HEK293 (cell line): Measurements from ENCODE around the gene TUBG2.

ENCODE experiments used
- GLI4 ChIP-seq: fragments of 450-650 bp; formaldehyde crosslinking; IDR thresholded peaks from 2 replicates; pipeline ENCODE4 v1.5.1; 2016; ENCODE audit warnings: missing biosample characterization, missing genetic modification characterization
- GLIS1 ChIP-seq: fragments of 450-650 bp; formaldehyde crosslinking; IDR thresholded peaks from 2 replicates; pipeline ENCODE4 v1.5.1; 2016; ENCODE audit warnings: missing biosample characterization, missing genetic modification characterization
- IKZF3 ChIP-seq: fragments of 450-650 bp; IDR thresholded peaks from 2 replicates; pipeline ENCODE4 v1.5.0; 2018; ENCODE audit warnings: missing biosample characterization, mild to moderate bottlenecking, missing genetic modification characterization, moderate library complexity
- KLF8 ChIP-seq: fragments of 450-650 bp; formaldehyde crosslinking; IDR thresholded peaks from 2 replicates; pipeline ENCODE4 v1.5.1; 2016; ENCODE audit warnings: missing biosample characterization, missing genetic modification characterization
- SCRT1 ChIP-seq: fragments of 450-650 bp; formaldehyde crosslinking; IDR thresholded peaks from 2 replicates; pipeline ENCODE4 v1.5.1; 2016; ENCODE audit warnings: missing biosample characterization, missing genetic modification characterization, borderline replicate concordance
- TRIM28 ChIP-seq: IDR thresholded peaks from 2 replicates; pipeline ENCODE4 v1.6.1; 2011; ENCODE audit warnings: low read length, control low read depth, borderline replicate concordance
- ZBTB21 ChIP-seq: fragments of 450-650 bp; formaldehyde crosslinking; IDR thresholded peaks from 2 replicates; pipeline ENCODE4 v1.5.1; 2017; ENCODE audit warnings: missing biosample characterization, missing genetic modification characterization
- ZFP69B ChIP-seq: fragments of 450-650 bp; formaldehyde crosslinking; IDR thresholded peaks from 2 replicates; pipeline ENCODE4 v1.5.1; 2016; ENCODE audit warnings: missing biosample characterization, missing genetic modification characterization
- ZNF132 ChIP-seq: fragments of 450-650 bp; formaldehyde crosslinking; IDR thresholded peaks from 2 replicates; pipeline ENCODE4 v1.5.1; 2017; ENCODE audit warnings: missing biosample characterization, missing genetic modification characterization, borderline replicate concordance
- ZNF133 ChIP-seq: fragments of 450-650 bp; formaldehyde crosslinking; IDR thresholded peaks from 2 replicates; pipeline ENCODE4 v1.5.1; 2016; ENCODE audit warnings: missing biosample characterization, missing genetic modification characterization
- ZNF140 ChIP-seq: fragments of 450-650 bp; formaldehyde crosslinking; IDR thresholded peaks from 2 replicates; pipeline ENCODE4 v1.5.1; 2016; ENCODE audit warnings: missing biosample characterization, missing genetic modification characterization
- ZNF2 ChIP-seq: fragments of 450-650 bp; formaldehyde crosslinking; IDR thresholded peaks from 2 replicates; pipeline ENCODE4 v1.5.1; 2016; ENCODE audit warnings: missing biosample characterization, missing genetic modification characterization
- ZNF202 ChIP-seq: fragments of 450-650 bp; formaldehyde crosslinking; IDR thresholded peaks from 2 replicates; pipeline ENCODE4 v1.5.1; 2016; ENCODE audit warnings: missing biosample characterization, missing genetic modification characterization, borderline replicate concordance
- ZNF248 ChIP-seq: fragments of 450-650 bp; formaldehyde crosslinking; IDR thresholded peaks from 2 replicates; pipeline ENCODE4 v1.5.1; 2017; ENCODE audit warnings: missing biosample characterization, missing genetic modification characterization
- ZNF302 ChIP-seq: fragments of 450-650 bp; formaldehyde crosslinking; IDR thresholded peaks from 2 replicates; pipeline ENCODE4 v1.5.1; 2016; ENCODE audit warnings: missing biosample characterization, missing genetic modification characterization, low read depth
- ZNF354C ChIP-seq: fragments of 450-650 bp; formaldehyde crosslinking; IDR thresholded peaks from 2 replicates; pipeline ENCODE4 v1.5.1; 2016; ENCODE audit warnings: missing biosample characterization, missing genetic modification characterization, low read depth, borderline replicate concordance
- ZNF426 ChIP-seq: fragments of 450-650 bp; formaldehyde crosslinking; IDR thresholded peaks from 2 replicates; pipeline ENCODE4 v1.5.1; 2017; ENCODE audit warnings: missing biosample characterization, missing genetic modification characterization, mild to moderate bottlenecking, inconsistent platforms, moderate library complexity
- ZNF521 ChIP-seq: fragments of 450-650 bp; formaldehyde crosslinking; IDR thresholded peaks from 2 replicates; pipeline ENCODE4 v1.5.1; 2017; ENCODE audit warnings: missing biosample characterization, mild to moderate bottlenecking, missing genetic modification characterization
- ZNF544 ChIP-seq: fragments of 450-650 bp; formaldehyde crosslinking; IDR thresholded peaks from 2 replicates; pipeline ENCODE4 v1.5.0; 2017; ENCODE audit warnings: missing biosample characterization, missing genetic modification characterization
- ZNF623 ChIP-seq: fragments of 450-650 bp; formaldehyde crosslinking; IDR thresholded peaks from 2 replicates; pipeline ENCODE4 v1.5.1; 2016; ENCODE audit warnings: missing biosample characterization, missing genetic modification characterization
- ZNF626 ChIP-seq: fragments of 450-650 bp; sonication (Bioruptor Pico); formaldehyde crosslinking; IDR thresholded peaks from 2 replicates; pipeline ENCODE4 v1.5.1; 2018; ENCODE audit warnings: missing biosample characterization, missing genetic modification characterization, inconsistent platforms
- ZNF629 ChIP-seq: fragments of 450-650 bp; formaldehyde crosslinking; IDR thresholded peaks from 2 replicates; pipeline ENCODE4 v1.5.1; 2017; ENCODE audit warnings: missing biosample characterization, missing genetic modification characterization
- ZNF664 ChIP-seq: fragments of 450-650 bp; formaldehyde crosslinking; IDR thresholded peaks from 2 replicates; pipeline ENCODE4 v1.5.1; 2016; ENCODE audit warnings: missing biosample characterization, missing genetic modification characterization
- ZNF701 ChIP-seq: fragments of 450-650 bp; formaldehyde crosslinking; IDR thresholded peaks from 2 replicates; pipeline ENCODE4 v1.5.1; 2016; ENCODE audit warnings: missing biosample characterization, missing genetic modification characterization
- ZNF777 ChIP-seq: fragments of 450-650 bp; formaldehyde crosslinking; IDR thresholded peaks from 2 replicates; pipeline ENCODE4 v1.5.1; 2017; ENCODE audit warnings: missing biosample characterization, missing genetic modification characterization, borderline replicate concordance
- ZSCAN30 ChIP-seq: fragments of 450-650 bp; IDR thresholded peaks from 2 replicates; pipeline ENCODE4 v1.5.1; 2018; ENCODE audit warnings: missing biosample characterization, mild to moderate bottlenecking, missing genetic modification characterization, moderate library complexity
- ZXDB ChIP-seq: fragments of 450-650 bp; formaldehyde crosslinking; IDR thresholded peaks from 2 replicates; pipeline ENCODE4 v1.5.1; 2016; ENCODE audit warnings: missing biosample characterization, missing genetic modification characterization
- TF ChIP-seq, protein P1 (sequence below): fragments of 450-650 bp; formaldehyde crosslinking; IDR thresholded peaks from 2 replicates; pipeline ENCODE4 v1.5.1; 2016; ENCODE audit warnings: missing biosample characterization, missing genetic modification characterization, borderline replicate concordance
- TF ChIP-seq, protein P2 (sequence below): fragments of 450-650 bp; formaldehyde crosslinking; IDR thresholded peaks from 2 replicates; pipeline ENCODE4 v1.5.1; 2016; ENCODE audit warnings: missing biosample characterization, missing genetic modification characterization
- TF ChIP-seq, protein P3 (sequence below): fragments of 450-650 bp; formaldehyde crosslinking; IDR thresholded peaks from 2 replicates; pipeline ENCODE4 v1.5.1; 2017; ENCODE audit warnings: missing biosample characterization, missing genetic modification characterization
- TF ChIP-seq, protein P4 (sequence below): fragments of 450-650 bp; IDR thresholded peaks from 2 replicates; pipeline ENCODE4 v1.5.1; 2018; ENCODE audit warnings: missing biosample characterization, mild to moderate bottlenecking, missing genetic modification characterization

Gene TUBG2

DNA sequence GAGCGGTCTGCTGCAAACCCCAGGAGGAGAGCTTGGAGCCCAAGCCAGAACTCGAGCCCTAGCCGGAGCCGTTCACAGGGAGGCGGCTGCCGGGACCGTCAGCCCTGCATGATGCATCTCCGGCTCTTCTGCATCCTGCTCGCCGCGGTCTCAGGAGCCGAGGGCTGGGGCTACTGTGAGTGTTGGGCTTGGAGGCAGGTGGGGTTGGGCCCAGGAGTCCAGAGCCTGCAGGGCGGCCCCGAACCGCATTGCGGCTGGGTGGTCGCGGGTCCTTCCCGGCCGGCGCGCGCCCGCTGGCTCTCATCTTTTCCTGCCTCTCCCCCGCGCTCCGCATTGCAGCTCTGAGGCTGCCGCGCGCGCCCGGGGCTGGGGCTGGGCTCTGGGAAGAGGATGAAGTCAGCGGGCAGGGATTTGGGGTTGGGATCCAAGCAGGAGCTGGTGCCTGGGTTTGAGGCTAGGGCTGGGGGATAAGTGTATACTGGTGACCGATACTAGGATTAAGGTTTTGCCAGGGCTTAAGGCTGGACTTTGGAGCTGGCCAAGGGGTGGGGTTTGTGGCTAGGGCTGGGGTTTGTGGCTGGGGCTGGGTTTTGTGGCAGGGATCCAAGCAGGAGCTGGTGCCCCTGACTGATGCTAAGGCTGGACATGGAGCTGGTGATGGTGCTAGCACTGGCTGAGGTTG, 23.8 kb downstream of the TUBG2 start (continued):
- TF ChIP-seq, protein P1, sequence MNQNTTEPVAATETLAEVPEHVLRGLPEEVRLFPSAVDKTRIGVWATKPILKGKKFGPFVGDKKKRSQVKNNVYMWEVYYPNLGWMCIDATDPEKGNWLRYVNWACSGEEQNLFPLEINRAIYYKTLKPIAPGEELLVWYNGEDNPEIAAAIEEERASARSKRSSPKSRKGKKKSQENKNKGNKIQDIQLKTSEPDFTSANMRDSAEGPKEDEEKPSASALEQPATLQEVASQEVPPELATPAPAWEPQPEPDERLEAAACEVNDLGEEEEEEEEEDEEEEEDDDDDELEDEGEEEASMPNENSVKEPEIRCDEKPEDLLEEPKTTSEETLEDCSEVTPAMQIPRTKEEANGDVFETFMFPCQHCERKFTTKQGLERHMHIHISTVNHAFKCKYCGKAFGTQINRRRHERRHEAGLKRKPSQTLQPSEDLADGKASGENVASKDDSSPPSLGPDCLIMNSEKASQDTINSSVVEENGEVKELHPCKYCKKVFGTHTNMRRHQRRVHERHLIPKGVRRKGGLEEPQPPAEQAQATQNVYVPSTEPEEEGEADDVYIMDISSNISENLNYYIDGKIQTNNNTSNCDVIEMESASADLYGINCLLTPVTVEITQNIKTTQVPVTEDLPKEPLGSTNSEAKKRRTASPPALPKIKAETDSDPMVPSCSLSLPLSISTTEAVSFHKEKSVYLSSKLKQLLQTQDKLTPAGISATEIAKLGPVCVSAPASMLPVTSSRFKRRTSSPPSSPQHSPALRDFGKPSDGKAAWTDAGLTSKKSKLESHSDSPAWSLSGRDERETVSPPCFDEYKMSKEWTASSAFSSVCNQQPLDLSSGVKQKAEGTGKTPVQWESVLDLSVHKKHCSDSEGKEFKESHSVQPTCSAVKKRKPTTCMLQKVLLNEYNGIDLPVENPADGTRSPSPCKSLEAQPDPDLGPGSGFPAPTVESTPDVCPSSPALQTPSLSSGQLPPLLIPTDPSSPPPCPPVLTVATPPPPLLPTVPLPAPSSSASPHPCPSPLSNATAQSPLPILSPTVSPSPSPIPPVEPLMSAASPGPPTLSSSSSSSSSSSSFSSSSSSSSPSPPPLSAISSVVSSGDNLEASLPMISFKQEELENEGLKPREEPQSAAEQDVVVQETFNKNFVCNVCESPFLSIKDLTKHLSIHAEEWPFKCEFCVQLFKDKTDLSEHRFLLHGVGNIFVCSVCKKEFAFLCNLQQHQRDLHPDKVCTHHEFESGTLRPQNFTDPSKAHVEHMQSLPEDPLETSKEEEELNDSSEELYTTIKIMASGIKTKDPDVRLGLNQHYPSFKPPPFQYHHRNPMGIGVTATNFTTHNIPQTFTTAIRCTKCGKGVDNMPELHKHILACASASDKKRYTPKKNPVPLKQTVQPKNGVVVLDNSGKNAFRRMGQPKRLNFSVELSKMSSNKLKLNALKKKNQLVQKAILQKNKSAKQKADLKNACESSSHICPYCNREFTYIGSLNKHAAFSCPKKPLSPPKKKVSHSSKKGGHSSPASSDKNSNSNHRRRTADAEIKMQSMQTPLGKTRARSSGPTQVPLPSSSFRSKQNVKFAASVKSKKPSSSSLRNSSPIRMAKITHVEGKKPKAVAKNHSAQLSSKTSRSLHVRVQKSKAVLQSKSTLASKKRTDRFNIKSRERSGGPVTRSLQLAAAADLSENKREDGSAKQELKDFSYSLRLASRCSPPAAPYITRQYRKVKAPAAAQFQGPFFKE = no peak
- TF ChIP-seq ZNF132 (tag by site-specific recombination) = no peak
- TF ChIP-seq SCRT1 (tag by site-specific recombination) = no peak
- no peak for TF ChIP-seq ZNF140 (tag by site-specific recombination)
- peak; percentile 1; the same call in 1 of the 2 replicates for TF ChIP-seq ZFP69B (tag by site-specific recombination)
- TF ChIP-seq ZNF701 (tag by site-specific recombination) = no peak
- TF ChIP-seq ZNF354C = no peak
- no peak for TF ChIP-seq ZBTB21 (tag by site-specific recombination)
- no peak for TF ChIP-seq ZNF248
- TF ChIP-seq, protein P2, sequence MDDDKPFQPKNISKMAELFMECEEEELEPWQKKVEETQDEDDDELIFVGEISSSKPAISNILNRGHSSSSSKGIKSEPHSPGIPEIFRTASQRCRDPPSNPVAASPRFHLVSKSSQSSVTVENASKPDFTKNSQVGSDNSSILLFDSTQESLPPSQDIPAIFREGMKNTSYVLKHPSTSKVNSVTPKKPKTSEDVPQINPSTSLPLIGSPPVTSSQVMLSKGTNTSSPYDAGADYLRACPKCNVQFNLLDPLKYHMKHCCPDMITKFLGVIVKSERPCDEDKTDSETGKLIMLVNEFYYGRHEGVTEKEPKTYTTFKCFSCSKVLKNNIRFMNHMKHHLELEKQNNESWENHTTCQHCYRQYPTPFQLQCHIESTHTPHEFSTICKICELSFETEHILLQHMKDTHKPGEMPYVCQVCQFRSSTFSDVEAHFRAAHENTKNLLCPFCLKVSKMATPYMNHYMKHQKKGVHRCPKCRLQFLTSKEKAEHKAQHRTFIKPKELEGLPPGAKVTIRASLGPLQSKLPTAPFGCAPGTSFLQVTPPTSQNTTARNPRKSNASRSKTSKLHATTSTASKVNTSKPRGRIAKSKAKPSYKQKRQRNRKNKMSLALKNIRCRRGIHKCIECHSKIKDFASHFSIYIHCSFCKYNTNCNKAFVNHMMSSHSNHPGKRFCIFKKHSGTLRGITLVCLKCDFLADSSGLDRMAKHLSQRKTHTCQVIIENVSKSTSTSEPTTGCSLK = no peak
- no peak for TF ChIP-seq TRIM28
- no peak for TF ChIP-seq ZNF629 (tag by site-specific recombination)
- TF ChIP-seq ZNF623 = 0 out of 2 replicates have a peak, but pooled peaks have one; percentile 12
- TF ChIP-seq, protein P3, sequence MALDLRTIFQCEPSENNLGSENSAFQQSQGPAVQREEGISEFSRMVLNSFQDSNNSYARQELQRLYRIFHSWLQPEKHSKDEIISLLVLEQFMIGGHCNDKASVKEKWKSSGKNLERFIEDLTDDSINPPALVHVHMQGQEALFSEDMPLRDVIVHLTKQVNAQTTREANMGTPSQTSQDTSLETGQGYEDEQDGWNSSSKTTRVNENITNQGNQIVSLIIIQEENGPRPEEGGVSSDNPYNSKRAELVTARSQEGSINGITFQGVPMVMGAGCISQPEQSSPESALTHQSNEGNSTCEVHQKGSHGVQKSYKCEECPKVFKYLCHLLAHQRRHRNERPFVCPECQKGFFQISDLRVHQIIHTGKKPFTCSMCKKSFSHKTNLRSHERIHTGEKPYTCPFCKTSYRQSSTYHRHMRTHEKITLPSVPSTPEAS (tag by site-specific recombination) = no peak
- TF ChIP-seq ZNF426 (tag by site-specific recombination) = no peak
- TF ChIP-seq ZSCAN30 (tag by site-specific recombination) = peak; percentile 8; the same call in 1 of the 2 replicates
- TF ChIP-seq ZNF626 (tag by site-specific recombination) = no peak
- no peak for TF ChIP-seq ZXDB (tag by site-specific recombination)
- TF ChIP-seq ZNF302 (tag by site-specific recombination) = no peak
- no peak for TF ChIP-seq ZNF202
- TF ChIP-seq ZNF521 (tag by site-specific recombination) = no peak
- no peak for TF ChIP-seq ZNF664 (tag by site-specific recombination)
- TF ChIP-seq GLIS1 (tag by site-specific recombination) = no peak; the same call in 1 of the 2 replicates
- no peak for TF ChIP-seq GLI4 (tag by site-specific recombination)
- TF ChIP-seq, protein P4, sequence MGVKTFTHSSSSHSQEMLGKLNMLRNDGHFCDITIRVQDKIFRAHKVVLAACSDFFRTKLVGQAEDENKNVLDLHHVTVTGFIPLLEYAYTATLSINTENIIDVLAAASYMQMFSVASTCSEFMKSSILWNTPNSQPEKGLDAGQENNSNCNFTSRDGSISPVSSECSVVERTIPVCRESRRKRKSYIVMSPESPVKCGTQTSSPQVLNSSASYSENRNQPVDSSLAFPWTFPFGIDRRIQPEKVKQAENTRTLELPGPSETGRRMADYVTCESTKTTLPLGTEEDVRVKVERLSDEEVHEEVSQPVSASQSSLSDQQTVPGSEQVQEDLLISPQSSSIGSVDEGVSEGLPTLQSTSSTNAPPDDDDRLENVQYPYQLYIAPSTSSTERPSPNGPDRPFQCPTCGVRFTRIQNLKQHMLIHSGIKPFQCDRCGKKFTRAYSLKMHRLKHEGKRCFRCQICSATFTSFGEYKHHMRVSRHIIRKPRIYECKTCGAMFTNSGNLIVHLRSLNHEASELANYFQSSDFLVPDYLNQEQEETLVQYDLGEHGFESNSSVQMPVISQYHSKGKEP (tag by site-specific recombination) = peak; percentile 66
- no peak for TF ChIP-seq ZNF777 (tag by site-specific recombination)
- TF ChIP-seq ZNF544 (tag by site-specific recombination) = no peak
- peak; percentile 50 for TF ChIP-seq ZNF2 (tag by site-specific recombination)
- no peak; the same call in 1 of the 2 replicates for TF ChIP-seq KLF8 (tag by site-specific recombination)
- no peak for TF ChIP-seq ZNF133
- TF ChIP-seq IKZF3 = peak; percentile 54; the same call in 1 of the 2 replicates
